DOHH2 (cell line): Measurements from ENCODE around the gene TENT4A.

ENCODE experiments used
- EZH2phosphoT487 ChIP-seq: fragments of 200-600 bp; sonication (generic); IDR thresholded peaks from 2 replicates; pipeline ENCODE4 v1.6.1; 2017; ENCODE audit warnings: borderline replicate concordance, mild to moderate bottlenecking, antibody characterized with exemption, low read length, moderate library complexity, mixed read lengths
- TF ChIP-seq, protein P1 (sequence below): fragments of 200-600 bp; sonication (generic); IDR thresholded peaks from one replicate; pipeline ENCODE4 v1.5.1; 2014; ENCODE audit warnings: antibody characterized with exemption, mild to moderate bottlenecking, low read depth, low read length; ENCODE audit not compliant: poor library complexity, severe bottlenecking

DNA sequence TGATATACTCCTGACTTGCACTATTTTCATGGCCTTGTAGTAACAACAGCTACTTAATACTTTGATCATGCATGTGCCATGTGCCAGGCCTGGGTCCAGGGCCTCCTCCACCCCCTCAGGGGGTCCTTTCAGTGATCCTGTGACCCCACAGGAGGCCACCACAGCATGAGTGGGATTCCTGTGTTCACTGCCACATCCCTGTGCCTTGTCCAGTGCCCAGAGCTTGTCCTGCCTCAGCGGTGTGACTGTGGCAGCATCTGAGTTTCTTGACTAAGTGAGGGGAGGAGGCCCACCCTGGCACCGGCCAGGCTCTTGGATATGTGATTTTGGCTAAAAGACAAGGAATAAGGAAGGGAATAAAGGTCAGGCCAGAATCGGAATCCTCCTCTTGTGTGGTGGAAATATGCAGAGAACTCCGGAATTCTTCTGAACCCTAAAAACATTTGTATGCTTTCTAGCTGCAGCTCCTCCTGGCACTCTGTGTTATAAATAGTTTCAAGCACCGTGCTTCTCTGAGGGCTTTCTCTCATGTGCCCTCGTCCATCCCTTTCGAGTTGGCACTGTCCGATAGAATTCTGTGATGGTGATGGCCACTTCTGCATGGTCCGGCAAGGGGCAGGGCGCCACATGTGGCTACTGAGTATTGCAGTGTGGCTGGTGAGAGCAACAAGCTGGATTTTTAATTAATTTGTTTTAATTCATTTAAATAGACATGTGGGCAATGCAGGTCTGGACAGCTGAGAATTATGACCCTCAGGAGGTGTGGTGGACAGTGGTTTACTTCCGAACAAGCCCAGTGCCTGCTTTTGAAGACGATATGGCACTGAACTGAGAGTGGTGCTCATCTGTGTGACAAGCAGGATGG is 31.8 kb downstream of the TENT4A start:
- TF ChIP-seq, protein P1, sequence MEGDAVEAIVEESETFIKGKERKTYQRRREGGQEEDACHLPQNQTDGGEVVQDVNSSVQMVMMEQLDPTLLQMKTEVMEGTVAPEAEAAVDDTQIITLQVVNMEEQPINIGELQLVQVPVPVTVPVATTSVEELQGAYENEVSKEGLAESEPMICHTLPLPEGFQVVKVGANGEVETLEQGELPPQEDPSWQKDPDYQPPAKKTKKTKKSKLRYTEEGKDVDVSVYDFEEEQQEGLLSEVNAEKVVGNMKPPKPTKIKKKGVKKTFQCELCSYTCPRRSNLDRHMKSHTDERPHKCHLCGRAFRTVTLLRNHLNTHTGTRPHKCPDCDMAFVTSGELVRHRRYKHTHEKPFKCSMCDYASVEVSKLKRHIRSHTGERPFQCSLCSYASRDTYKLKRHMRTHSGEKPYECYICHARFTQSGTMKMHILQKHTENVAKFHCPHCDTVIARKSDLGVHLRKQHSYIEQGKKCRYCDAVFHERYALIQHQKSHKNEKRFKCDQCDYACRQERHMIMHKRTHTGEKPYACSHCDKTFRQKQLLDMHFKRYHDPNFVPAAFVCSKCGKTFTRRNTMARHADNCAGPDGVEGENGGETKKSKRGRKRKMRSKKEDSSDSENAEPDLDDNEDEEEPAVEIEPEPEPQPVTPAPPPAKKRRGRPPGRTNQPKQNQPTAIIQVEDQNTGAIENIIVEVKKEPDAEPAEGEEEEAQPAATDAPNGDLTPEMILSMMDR = no peak
- TF ChIP-seq EZH2phosphoT487 = no peak
